ENCODE data around the gene SLC6A20.

- TF ChIP-seq CTCF (IDR thresholded peaks at IDR 0.05) (no peak), EZH2 (IDR thresholded peaks at IDR 0.05) (no peak)
Measured at GRCh38 chr3:45729614-45730013, 66.7 kb downstream of the SLC6A20 start.

Data from neural progenitor cell (in vitro differentiated cells).